ENCODE results near the gene BEND2. TPM values are rescaled to one million over a fixed set of nuclear protein-coding genes. Genes with fewer than 3 reads are reported as not detected.
"Not testable (repeated sequence)": the region's sequence is repeated elsewhere in the genome, so short reads cannot be mapped to it uniquely, and the experiment has no call there.

The BEND2 gene
- polyA plus RNA-seq (2013, experiment 1 of 2): not detected
- not detected for polyA plus RNA-seq (2013, experiment 2 of 2)

GRCh38 chrX:18220786-18221185, at the start of gene BEND2:
TSS of gene BEND2 (minus strand) at chrX:18220886. CDS start at chrX:18220750, 136 bp downstream.
- Histone ChIP-seq H3K18ac (ENCODE audit: low read length) (no peak within 1 kb of the TSS), H3K79me1 (ENCODE audit: low read length) (no peaks in the 10 kb centered on the region), H3K9ac (ENCODE audit: low read length) (no peak within 1 kb of the TSS), H2BK120ac (ENCODE audit: low read depth, low read length) (no peak within 1 kb of the TSS), H3K23ac (ENCODE audit: low read length) (no peak within 1 kb of the TSS), H3K27ac (ENCODE audit: low read depth, low read length) (no peak within 1 kb of the TSS), H2BK15ac (replicated peaks; ENCODE audit: low read depth) (no peak within 1 kb of the TSS), H3K56ac (ENCODE audit: low read length) (no peak within 1 kb of the TSS), H4K5ac (ENCODE audit: low read length) (no peak within 1 kb of the TSS), H2AK5ac (ENCODE audit: low read length) (no peak within 1 kb of the TSS), H3K4me2 (ENCODE audit: low read length) (no peak within 1 kb of the TSS), H4K8ac (ENCODE audit: low read depth, low read length) (no peak within 1 kb of the TSS), H2BK5ac (ENCODE audit: low read length) (no peak within 1 kb of the TSS), H3K4me1 (ENCODE audit: control insufficient read depth, low read depth, low read length) (no peaks in the 10 kb centered on the region), H3K4ac (ENCODE audit: low read depth, low read length) (no peak within 1 kb of the TSS), H3K36me3 (ENCODE audit: control insufficient read depth, insufficient read depth, low read length) (no peaks in the 10 kb centered on the region), H3K27me3 (ENCODE audit: insufficient read depth, low read length, poor library complexity) (no peaks in the 10 kb centered on the region), H3K4me3 (ENCODE audit: low read length) (no peak within 1 kb of the TSS), H3K79me2 (ENCODE audit: control insufficient read depth, insufficient read depth, low read length) (no peaks in the 10 kb centered on the region)
- no CpG with 5 or more reads among the region's 19 CpGs for WGBS (ENCODE audit: extremely low coverage, insufficient coverage, low lambda C conversion rate)
- DNase-seq: no peak

DNA sequence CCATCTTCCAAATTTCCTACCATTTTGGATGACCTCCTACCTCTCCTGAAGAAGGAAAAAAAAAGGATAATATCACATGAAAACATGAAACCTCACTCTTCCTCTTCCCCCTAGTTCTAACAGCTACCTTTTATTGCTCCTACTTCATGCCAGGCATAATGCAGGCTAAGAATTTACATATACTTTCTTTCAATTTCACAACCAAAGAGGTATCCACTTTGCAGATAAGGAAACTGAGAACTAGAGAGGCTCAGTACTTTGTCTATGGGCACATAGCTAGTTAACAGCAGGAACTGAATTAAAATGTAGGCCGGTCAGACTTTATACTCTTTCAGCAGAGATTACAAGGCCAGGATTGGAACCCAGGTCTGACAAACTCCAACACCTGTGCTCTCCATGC, 34.4 kb upstream of the BEND2 start:
- no peaks in the 10 kb centered on the region for H3K27me3 ChIP-seq (ENCODE audit: insufficient read depth, low read length, poor library complexity)
- no peaks in the 10 kb centered on the region for H3K4me1 ChIP-seq (ENCODE audit: control insufficient read depth, low read depth, low read length)
- no peaks in the 10 kb centered on the region for H3K36me3 ChIP-seq (ENCODE audit: control insufficient read depth, insufficient read depth, low read length)
- H3K56ac ChIP-seq (ENCODE audit: low read length): no peak overlapping the region
- H2BK5ac ChIP-seq (ENCODE audit: low read length): no peak overlapping the region
- H3K4me2 ChIP-seq (ENCODE audit: low read length): no peak overlapping the region
- H3K4me3 ChIP-seq (ENCODE audit: low read length): no peak overlapping the region
- no peak overlapping the region for H3K27ac ChIP-seq (ENCODE audit: low read depth, low read length)
- no peak overlapping the region for H3K23ac ChIP-seq (ENCODE audit: low read length)
- H3K9ac ChIP-seq (ENCODE audit: low read length): no peak overlapping the region
- no peak for DNase-seq
- H2AK5ac ChIP-seq (ENCODE audit: low read length): no peak overlapping the region
- H4K8ac ChIP-seq (ENCODE audit: low read depth, low read length): no peak overlapping the region
- no peak overlapping the region for H2BK15ac ChIP-seq (replicated peaks; ENCODE audit: low read depth)
- H4K5ac ChIP-seq (ENCODE audit: low read length): no peak overlapping the region
- H3K79me2 ChIP-seq (ENCODE audit: control insufficient read depth, insufficient read depth, low read length): no peaks in the 10 kb centered on the region
- no peak overlapping the region for H3K18ac ChIP-seq (ENCODE audit: low read length)
- WGBS (ENCODE audit: extremely low coverage, insufficient coverage, low lambda C conversion rate): no CpG with 5 or more reads among the region's 1 CpG
- H2BK120ac ChIP-seq (ENCODE audit: low read depth, low read length): no peak overlapping the region
- H3K4ac ChIP-seq (ENCODE audit: low read depth, low read length): no peak overlapping the region
- no peaks in the 10 kb centered on the region for H3K79me1 ChIP-seq (ENCODE audit: low read length)

- no peak overlapping the region for H3K56ac ChIP-seq (ENCODE audit: low read length)
- H2BK5ac ChIP-seq (ENCODE audit: low read length): no peak overlapping the region
- H4K5ac ChIP-seq (ENCODE audit: low read length): no peak overlapping the region
- H3K79me1 ChIP-seq (ENCODE audit: low read length): no peaks in the 10 kb centered on the region
- no peak overlapping the region for H2BK15ac ChIP-seq (replicated peaks; ENCODE audit: low read depth)
- H3K4ac ChIP-seq (ENCODE audit: low read depth, low read length): no peak overlapping the region
- H3K9ac ChIP-seq (ENCODE audit: low read length): no peak overlapping the region
- H2BK120ac ChIP-seq (ENCODE audit: low read depth, low read length): no peak overlapping the region
- H3K4me1 ChIP-seq (ENCODE audit: control insufficient read depth, low read depth, low read length): no peaks in the 10 kb centered on the region
- no peak overlapping the region for H3K27ac ChIP-seq (ENCODE audit: low read depth, low read length)
- no CpG with 5 or more reads among the region's 3 CpGs for WGBS (ENCODE audit: extremely low coverage, insufficient coverage, low lambda C conversion rate)
- H3K18ac ChIP-seq (ENCODE audit: low read length): no peak overlapping the region
- no peak overlapping the region for H2AK5ac ChIP-seq (ENCODE audit: low read length)
- no peak overlapping the region for H4K8ac ChIP-seq (ENCODE audit: low read depth, low read length)
- H3K4me2 ChIP-seq (ENCODE audit: low read length): no peak overlapping the region
- no peaks in the 10 kb centered on the region for H3K36me3 ChIP-seq (ENCODE audit: control insufficient read depth, insufficient read depth, low read length)
- DNase-seq: no peak
- H3K79me2 ChIP-seq (ENCODE audit: control insufficient read depth, insufficient read depth, low read length): no peaks in the 10 kb centered on the region
- no peaks in the 10 kb centered on the region for H3K27me3 ChIP-seq (ENCODE audit: insufficient read depth, low read length, poor library complexity)
- H3K4me3 ChIP-seq (ENCODE audit: low read length): no peak overlapping the region
- H3K23ac ChIP-seq (ENCODE audit: low read length): no peak overlapping the region
These were observed 32.1 kb upstream of the BEND2 start for GRCh38 chrX:18252644-18253359.

DNA sequence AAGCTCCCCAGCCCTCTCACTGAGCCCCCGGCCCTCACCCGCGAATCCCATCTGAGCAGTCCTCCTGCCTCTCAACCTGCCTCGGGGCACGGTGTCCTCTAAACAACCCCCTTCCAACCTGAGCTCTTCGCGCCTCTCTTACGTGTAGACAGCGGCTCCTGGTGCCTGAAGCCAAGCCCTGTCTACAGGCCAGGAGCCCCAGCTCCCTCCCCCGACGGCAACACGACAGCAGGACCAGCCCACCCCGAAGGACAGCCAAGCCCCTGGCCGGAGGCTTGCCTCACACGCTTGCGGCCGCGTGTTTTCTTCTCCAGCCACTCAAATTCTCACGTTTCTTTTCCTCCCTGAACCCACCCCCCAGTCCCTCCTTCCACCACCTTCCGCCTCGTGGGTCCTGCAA, 9.0 kb upstream of the BEND2 start:
- H3K4ac ChIP-seq (ENCODE audit: low read depth, low read length); H3K79me2 ChIP-seq (ENCODE audit: control insufficient read depth, insufficient read depth, low read length); H3K18ac ChIP-seq (ENCODE audit: low read length); H2BK15ac ChIP-seq (replicated peaks; ENCODE audit: low read depth); H2BK120ac ChIP-seq (ENCODE audit: low read depth, low read length); H4K5ac ChIP-seq (ENCODE audit: low read length); H3K79me1 ChIP-seq (ENCODE audit: low read length); H3K56ac ChIP-seq (ENCODE audit: low read length); H3K23ac ChIP-seq (ENCODE audit: low read length); H3K27ac ChIP-seq (ENCODE audit: low read depth, low read length); H3K9ac ChIP-seq (ENCODE audit: low read length); H3K4me2 ChIP-seq (ENCODE audit: low read length); H3K4me1 ChIP-seq (ENCODE audit: control insufficient read depth, low read depth, low read length); DNase-seq; H4K8ac ChIP-seq (ENCODE audit: low read depth, low read length); H2BK5ac ChIP-seq (ENCODE audit: low read length); H3K27me3 ChIP-seq (ENCODE audit: insufficient read depth, low read length, poor library complexity); H2AK5ac ChIP-seq (ENCODE audit: low read length); H3K4me3 ChIP-seq (ENCODE audit: low read length); H3K36me3 ChIP-seq (ENCODE audit: control insufficient read depth, insufficient read depth, low read length): not testable (repeated sequence)
- WGBS (ENCODE audit: extremely low coverage, insufficient coverage, low lambda C conversion rate): no CpG with 5 or more reads among the region's 21 CpGs

- H3K18ac ChIP-seq (ENCODE audit: low read length): no peak overlapping the region
- H3K23ac ChIP-seq (ENCODE audit: low read length): no peak overlapping the region
- H2BK120ac ChIP-seq (ENCODE audit: low read depth, low read length): no peak overlapping the region
- H2BK15ac ChIP-seq (replicated peaks; ENCODE audit: low read depth): no peak overlapping the region
- H4K8ac ChIP-seq (ENCODE audit: low read depth, low read length): no peak overlapping the region
- H3K36me3 ChIP-seq (ENCODE audit: control insufficient read depth, insufficient read depth, low read length): no peaks in the 10 kb centered on the region
- H3K79me1 ChIP-seq (ENCODE audit: low read length): no peaks in the 10 kb centered on the region
- H2BK5ac ChIP-seq (ENCODE audit: low read length): no peak overlapping the region
- H4K5ac ChIP-seq (ENCODE audit: low read length): no peak overlapping the region
- H3K4me2 ChIP-seq (ENCODE audit: low read length): no peak overlapping the region
- H2AK5ac ChIP-seq (ENCODE audit: low read length): no peak overlapping the region
- H3K27me3 ChIP-seq (ENCODE audit: insufficient read depth, low read length, poor library complexity): no peaks in the 10 kb centered on the region
- no peak overlapping the region for H3K27ac ChIP-seq (ENCODE audit: low read depth, low read length)
- no peak overlapping the region for H3K4ac ChIP-seq (ENCODE audit: low read depth, low read length)
- DNase-seq: no peak
- H3K9ac ChIP-seq (ENCODE audit: low read length): no peak overlapping the region
- no peaks in the 10 kb centered on the region for H3K79me2 ChIP-seq (ENCODE audit: control insufficient read depth, insufficient read depth, low read length)
- no peaks in the 10 kb centered on the region for H3K4me1 ChIP-seq (ENCODE audit: control insufficient read depth, low read depth, low read length)
- H3K4me3 ChIP-seq (ENCODE audit: low read length): no peak overlapping the region
- H3K56ac ChIP-seq (ENCODE audit: low read length): no peak overlapping the region
- no CpG with 5 or more reads among the region's 14 CpGs for WGBS (ENCODE audit: extremely low coverage, insufficient coverage, low lambda C conversion rate)
These were observed 7.4 kb upstream of the BEND2 start for GRCh38 chrX:18228069-18228468.

- Histone ChIP-seq H3K4ac (ENCODE audit: low read depth, low read length) (no peak overlapping the region), H3K36me3 (ENCODE audit: control insufficient read depth, insufficient read depth, low read length) (no peaks in the 10 kb centered on the region), H3K56ac (ENCODE audit: low read length) (no peak overlapping the region), H3K4me3 (ENCODE audit: low read length) (no peak overlapping the region), H4K8ac (ENCODE audit: low read depth, low read length) (no peak overlapping the region), H2BK120ac (ENCODE audit: low read depth, low read length) (no peak overlapping the region), H3K9ac (ENCODE audit: low read length) (no peak overlapping the region), H2BK5ac (ENCODE audit: low read length) (no peak overlapping the region), H3K79me2 (ENCODE audit: control insufficient read depth, insufficient read depth, low read length) (no peaks in the 10 kb centered on the region), H4K5ac (ENCODE audit: low read length) (no peak overlapping the region), H3K18ac (ENCODE audit: low read length) (no peak overlapping the region), H3K27ac (ENCODE audit: low read depth, low read length) (no peak overlapping the region), H3K27me3 (ENCODE audit: insufficient read depth, low read length, poor library complexity) (no peaks in the 10 kb centered on the region), H3K4me2 (ENCODE audit: low read length) (no peak overlapping the region), H2BK15ac (replicated peaks; ENCODE audit: low read depth) (no peak overlapping the region), H2AK5ac (ENCODE audit: low read length) (no peak overlapping the region), H3K4me1 (ENCODE audit: control insufficient read depth, low read depth, low read length) (no peaks in the 10 kb centered on the region), H3K79me1 (ENCODE audit: low read length) (no peaks in the 10 kb centered on the region), H3K23ac (ENCODE audit: low read length) (no peak overlapping the region)
- no peak for DNase-seq
- no CpG with 5 or more reads among the region's 7 CpGs for WGBS (ENCODE audit: extremely low coverage, insufficient coverage, low lambda C conversion rate)
These were observed 6.8 kb upstream of the BEND2 start for GRCh38 chrX:18227458-18227857.
